GM21367 (cell line): ENCODE measurements around the gene MAGI1.
"Not testable (repeated sequence)": the region's sequence is repeated elsewhere in the genome, so short reads cannot be mapped to it uniquely, and the experiment has no call there.

ENCODE experiments used
- ATAC-seq: cut with Tn5 transposase; IDR thresholded peaks from one replicate; pipeline ENCODE4 v1.9.1; 2021; ENCODE audit not compliant: unreplicated experiment

Gene MAGI1

DNA sequence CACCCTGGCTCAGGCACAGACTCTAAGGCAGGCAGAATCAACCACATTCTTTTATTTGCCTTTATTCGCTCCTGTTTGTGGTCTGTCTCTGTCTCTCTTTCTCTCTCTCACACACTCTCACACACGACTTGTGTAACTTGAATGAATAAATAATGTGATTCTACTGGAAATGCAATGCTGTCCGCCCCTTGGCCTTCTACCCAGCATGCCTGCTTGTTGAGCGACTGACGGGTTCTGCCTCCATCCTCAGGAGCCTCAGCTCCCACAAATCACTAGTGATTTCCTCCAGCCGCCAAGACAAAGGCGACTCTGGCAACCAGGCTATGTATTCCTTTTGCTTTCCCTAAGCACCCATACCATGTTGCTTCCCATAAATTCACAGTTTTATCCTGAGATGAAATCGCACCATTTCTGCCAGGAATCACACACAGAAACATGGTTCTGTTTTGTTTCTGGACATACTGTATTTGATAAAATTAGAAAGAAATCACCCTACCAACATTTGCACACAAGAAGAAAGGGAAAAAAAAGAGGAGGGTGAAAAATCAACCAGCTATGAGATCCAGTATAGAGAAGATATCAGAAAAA, 460.8 kb downstream of the MAGI1 start:
- ATAC-seq: no peak

DNA sequence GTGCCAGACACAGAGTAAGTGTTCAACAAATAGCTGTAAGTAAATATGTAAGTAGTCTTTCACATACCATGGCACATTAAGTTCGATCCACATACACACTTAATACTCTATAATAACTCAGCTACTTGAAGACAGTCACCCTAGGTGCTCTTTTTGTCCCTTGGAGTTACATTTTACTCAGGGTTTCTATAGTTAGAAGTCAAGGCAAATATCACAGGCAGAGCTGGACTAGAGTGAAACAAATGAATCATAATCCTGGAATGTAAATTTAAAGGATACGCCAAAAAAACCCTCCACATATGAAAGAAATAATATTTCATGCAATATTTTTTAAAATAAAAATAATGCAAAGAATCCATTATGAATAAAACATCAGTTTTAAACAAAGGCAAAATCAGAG, 461.8 kb downstream of the MAGI1 start:
- no peak for ATAC-seq

DNA sequence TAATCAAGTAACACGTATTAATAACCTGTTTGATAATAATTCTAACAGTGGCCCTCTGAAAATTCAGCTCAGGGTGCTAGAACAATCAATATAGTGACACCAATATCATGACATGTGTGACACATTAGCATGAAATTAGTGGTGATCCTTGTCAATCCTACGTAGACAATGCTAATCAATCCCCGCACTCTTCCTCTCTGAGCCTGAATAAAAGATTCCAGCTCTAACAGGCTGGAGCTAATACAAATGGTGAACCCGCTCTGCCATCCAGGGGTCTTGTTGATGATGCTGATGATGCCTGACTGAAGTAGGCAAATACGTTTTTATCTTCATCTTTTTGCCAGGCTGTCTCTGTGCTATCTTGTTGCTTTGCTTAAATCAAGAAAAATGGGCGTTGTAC, 462.5 kb downstream of the MAGI1 start:
- ATAC-seq: no peak

DNA sequence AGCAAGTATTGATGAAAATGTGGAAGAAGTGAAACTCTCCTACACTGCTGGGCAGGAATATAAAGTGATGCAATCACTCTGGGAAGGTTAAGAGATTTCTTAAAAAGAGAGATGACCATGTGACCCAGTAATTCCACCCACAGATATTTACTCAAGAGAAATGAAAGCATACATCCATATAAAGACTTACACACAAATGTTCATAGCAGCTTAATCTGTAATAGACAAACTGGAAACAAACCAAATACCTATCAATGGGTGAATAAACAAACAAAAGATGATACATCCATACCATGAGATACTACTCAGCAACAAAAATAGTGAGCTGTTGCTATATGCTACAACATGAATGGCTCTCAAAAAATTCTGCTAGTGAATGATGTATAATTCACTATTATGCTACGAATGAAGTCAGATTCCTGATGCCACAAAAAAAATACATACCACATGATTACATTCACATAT, 463.3 kb downstream of the MAGI1 start:
- no peak for ATAC-seq

DNA sequence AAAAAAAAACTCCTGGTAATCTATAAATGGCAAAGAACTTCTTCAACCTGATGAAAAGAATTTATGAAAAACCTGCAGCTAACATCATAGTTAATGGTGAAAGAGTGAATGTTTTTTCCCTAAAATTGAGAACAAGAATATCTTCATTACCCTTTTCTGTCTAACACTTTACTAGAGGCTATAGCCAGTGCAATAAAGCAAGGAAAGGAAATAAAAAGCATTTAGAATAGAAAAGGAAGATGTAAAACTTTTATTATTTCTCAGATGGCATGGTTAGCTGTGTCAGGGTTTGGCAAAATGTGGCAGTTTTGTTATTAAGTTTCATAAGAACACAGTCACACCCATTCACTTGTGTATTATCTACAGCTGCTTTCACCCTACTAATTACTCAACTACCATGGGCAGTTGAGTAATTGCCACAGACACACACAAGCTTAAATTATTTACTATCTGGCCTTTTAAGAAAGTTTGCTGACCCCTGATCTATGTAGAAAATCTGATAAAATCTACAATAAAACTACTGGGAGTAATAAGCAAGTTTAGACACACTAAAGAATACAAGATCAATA, 465.1 kb downstream of the MAGI1 start:
- no peak for ATAC-seq

DNA sequence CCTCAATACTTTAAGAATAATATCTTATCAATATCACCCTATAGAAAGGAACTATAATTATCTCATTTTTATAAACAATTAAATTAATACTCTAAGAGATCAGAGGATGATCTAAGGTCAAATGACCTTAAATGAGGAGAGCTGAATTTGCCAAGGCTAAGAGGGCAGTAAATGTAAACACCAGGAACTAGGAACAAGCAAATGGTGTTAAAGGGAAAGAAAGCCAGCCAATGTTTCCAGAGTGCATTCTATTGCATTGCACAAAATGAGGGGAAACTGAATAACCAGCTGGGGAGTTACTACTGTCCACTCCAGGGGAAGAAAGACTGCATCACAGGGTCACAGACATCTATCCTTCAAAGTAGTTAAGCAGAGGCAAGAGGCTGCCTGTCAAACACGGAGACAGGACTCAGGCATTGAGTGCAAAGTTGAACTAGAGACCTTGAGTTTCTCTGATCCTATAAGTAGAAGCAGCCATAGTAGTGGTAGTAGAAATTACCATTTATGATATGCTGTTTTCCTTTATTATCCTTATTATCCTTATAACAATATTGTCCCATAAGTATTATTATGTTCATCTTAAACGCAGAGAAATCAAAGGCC, 466.4 kb downstream of the MAGI1 start:
- no peak for ATAC-seq

DNA sequence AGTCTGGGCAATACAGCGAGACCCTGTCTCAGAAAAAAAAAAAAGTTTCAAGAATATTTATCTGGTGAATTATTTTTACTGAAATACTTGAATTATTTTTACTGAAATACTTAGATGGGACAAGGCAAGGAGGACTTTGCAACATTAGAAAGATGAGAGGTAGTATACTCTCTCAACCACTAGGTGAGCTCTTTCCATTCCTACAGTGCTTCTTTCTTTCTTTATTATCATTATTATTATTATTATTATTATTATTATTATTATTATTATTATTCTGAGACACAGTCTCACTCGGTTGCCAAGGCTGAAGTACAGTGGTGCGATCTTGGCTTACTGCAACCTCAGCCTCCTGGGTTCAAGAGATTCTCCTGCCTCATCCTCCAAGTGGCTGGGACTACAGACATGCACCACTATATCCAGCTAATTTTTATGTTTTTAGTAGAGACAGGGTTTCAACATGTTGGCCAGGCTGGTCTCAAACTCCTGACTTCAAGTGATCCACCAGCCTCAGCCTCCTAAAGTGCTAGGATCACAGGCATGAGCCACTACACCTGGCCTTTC, 468.8 kb downstream of the MAGI1 start:
- no peak for ATAC-seq

DNA sequence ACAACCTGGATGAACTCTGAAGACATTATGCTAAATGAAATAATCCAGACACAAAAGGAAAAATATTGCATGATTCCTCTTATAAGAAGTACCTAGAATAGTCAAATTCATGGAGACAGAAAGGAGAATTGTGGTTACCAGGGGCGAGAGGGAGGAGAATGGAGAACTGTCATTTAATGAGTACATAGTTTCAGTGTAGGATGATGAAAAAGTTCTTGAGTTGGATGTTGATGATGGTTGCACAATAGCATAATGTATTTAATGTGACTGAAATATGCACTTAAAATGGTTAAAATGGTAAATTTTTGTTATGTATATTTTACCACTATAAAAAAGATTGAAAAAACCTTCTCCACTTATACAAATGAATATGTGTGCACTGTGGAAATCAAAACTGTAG, 469.6 kb downstream of the MAGI1 start:
- ATAC-seq: no peak

DNA sequence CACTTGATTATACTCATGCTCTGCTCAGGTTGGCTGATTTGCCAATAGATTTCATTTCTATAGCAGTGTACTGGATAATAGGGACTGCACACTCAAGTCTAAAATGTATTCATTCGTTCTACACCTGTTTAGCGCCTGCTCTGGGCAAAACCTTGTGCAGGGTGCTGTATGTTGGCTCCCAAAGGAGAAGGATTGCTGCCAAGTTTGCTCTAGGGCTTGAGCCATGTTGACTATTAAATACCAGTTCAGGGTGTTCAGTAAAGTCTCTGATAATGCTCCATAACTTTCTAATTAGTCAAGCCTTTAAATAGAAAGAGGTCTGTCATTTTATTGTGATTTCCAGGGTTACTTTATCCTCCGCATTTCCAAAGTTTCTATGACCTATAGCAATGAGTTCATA, 470.2 kb downstream of the MAGI1 start:
- no peak for ATAC-seq

DNA sequence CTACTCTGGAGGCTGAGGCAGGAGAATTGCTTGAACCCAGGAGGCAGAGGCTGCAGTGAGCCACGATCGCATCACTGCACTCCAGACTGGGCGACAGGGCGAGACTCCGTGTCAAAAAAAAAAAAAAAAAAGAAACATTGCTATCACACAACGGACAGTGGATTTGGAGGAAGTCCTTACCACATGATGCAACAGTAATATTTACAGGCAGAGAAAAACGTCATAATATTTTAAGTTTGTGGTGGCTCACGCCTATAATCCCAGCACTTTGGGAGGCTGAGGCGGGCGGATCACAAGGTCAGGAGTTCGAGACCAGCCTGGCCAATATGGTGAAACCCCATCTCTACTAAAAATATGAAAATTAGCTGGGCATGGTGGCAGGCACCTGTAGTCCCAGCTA, 473.0 kb downstream of the MAGI1 start:
- not testable (repeated sequence) for ATAC-seq

DNA sequence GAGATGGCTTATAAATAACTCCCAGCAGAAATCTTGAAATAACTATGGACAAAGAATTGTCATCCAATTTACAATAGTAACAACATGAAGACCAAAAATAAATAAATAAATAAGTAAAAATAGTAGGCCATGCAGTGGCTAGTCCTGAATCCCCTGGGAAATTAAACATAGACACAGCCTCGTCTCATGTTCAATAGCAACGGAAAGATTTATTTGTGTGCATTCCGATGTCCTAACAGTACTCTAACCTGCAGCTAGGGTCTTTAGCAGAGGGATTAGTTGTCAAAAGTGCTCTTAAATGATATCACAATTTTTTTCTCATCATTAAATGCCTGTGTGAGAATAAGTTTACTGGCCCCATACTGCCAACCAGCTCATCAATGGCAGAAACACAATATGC, 474.2 kb downstream of the MAGI1 start:
- ATAC-seq: no peak

DNA sequence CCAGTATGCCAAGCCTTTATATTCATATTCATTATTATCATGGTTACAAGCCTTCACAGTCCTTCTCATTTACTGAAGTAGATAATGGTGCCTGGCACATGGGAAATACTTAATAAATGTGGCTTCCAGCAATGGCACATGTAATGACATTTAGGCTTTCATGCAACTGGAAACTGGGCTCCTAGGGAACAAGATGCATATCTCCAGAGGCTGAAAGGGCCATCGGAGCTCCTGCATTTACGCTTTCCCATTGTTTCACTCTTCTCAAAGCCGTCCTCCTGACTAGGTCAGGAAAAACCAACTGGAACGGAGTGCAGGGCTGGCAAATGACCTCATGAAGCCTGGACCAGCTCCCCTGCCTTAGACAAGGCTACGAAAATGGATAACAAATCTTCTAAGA, 474.9 kb downstream of the MAGI1 start:
- no peak for ATAC-seq

DNA sequence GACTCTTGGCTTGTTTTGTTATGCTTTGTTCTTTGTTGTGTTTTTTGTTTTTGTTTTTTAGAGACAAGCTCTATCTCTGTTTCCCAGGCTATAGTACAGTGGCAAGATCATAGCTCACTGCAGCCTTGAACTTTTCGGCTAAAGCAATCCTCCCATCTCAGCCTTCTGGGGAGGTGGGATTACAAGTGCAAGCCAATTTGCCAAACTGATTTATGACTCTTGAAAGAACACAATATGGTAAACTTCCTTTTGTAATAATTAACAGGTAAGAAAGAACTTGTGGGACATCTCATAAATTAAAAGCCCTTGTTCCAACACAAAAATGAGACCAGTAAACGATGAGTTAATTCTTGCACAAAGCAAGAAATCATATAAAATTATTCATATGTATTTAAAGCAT, 476.3 kb downstream of the MAGI1 start:
- ATAC-seq: no peak

DNA sequence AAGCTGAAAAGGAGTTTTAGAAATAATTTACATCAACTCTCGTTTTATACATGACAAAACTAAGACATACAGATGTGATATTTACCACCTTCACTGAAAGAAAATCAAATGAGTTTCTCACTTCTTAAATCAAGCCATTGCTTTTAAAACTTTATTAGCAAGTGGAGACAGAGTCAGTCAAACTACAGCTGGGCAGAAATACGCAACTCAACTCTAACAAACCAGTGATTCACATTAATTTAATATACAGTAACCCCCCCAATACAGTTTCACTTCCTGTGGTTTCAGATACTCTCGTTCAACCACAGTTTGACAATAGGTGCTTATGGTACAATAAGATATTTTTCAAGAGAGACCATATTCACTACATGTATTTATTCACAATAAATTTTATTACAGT, 477.1 kb downstream of the MAGI1 start:
- no peak for ATAC-seq

DNA sequence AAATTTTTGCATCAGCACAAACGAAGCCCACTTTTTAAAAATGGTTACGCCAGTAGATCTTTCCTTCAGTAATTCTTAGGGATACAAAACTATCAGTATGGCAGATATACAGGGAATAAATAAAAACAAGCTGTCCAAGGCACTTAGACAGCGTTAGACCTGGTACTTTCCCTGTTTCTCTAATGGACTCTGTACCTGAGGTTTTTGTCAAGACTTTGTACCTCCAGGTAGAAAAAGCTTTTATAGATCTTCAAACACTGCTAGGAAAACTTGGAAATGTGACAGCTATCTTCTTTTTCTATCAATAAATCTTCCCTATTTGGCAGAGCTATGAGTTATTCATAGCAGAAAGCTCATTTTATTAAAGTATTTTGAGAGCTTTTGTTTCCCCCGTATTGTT, 477.8 kb downstream of the MAGI1 start:
- ATAC-seq: no peak

DNA sequence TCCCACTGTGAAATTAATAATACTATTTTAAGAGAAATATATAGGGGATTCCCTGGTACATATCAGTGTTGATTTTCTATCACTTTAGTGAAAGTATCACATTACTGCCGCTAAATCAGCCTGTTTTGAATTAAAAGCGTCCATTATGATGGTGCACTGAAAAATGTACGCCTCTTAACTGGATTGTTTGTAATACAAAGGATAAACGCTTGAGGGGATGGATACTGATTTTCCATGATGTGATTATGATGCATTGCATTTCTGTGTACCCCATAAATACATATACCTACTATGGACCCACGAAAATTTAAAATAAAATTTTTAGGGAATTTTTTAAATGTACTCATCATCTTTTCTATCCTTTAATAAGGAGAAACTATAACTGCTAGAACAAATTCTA, 478.6 kb downstream of the MAGI1 start:
- ATAC-seq: no peak

DNA sequence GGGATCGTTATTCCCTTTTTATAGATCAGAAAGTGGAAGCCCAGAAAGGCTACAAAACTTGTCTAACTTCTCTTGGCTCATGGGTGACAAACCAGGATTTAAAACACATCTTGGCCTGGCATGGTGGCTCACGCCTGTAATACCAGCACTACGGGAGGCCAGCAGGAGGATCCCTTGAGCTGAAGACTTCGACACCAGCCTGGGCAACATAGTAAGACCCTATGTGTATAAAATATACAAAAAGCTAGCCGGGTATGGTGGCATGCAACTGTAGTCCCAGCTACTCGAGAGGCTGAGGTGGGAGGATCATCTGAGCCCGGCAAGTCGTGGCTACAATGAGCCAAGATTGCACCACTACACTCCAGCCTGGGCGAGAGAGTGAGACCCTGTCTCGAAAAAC, 479.1 kb downstream of the MAGI1 start:
- no peak for ATAC-seq

DNA sequence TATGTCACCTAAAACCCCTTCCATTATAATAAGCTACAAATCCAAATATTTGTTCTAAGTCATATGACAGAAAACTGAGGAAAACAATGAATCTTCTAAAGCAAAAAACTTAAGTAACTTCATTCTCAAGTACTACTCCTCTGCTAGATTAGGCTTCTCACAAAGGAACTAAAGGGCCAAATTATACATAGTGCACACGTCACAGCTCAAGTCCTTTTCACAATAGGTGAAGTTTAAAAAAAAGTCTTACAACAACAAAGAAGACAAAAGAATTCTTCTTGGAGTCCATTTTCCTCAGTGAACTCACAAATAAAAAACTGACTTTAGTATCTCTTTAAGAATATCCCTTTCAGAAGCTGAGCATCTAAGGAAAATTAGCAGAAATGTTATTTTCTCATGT, 479.9 kb downstream of the MAGI1 start:
- no peak for ATAC-seq

DNA sequence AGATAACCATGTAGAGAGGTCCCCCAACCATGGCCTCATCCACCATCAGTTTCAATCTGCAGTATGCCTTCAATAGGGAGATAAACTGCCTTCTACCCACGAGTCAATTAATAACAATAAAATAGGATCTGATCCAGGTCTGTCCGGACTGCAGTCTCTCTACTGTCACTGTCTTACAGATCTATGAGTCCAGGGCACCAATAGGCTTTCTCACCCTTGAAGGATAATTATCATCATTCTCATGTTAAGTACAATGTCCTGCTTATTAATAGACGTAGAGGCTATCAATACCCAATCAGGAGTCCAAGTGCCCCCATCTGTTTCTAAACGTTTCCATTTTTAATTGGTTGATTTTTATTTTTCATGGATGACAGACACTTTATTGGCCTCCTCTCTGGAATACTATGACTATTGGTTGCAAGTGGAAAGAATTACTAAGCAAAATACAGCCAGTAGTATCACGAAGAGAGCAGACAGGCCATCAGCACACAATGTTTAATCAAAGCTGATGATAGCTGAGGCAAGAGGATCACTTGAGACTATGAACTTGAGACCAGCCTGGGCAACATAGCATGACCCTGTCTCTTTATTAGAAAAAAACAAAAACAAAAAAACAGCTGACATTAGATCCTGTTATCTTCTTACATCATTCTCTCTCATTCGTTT, 480.7 kb downstream of the MAGI1 start:
- ATAC-seq: no peak

DNA sequence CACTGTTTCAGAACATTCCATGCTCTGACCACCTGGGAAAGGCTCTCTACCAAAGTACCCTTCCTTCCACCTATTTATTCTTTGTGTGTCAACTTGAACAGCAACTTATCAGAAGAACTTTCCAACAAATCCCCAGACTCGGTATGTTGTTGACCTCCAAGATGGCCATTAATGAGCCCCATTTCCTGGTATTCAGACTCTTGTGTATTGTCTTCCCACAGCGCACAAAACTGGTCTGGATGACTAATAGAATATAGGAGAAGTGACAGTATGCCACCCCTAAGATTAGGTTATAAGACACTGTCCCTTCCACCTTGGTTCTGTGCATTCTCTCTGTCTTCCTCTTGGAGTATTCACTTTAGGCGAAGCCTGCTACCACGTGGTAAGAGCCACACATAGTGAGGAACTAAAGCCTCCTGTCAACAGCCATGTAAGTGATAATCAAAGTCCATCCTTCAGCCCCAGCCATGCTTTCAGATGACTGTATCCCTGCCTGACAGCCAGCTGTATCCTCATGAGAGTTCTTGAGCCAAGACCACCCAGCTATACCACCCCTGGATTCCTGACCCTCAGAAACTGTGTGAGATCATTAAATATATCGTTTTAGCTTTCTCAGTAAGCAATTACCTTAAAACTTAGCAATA, 481.7 kb downstream of the MAGI1 start:
- ATAC-seq: no peak

DNA sequence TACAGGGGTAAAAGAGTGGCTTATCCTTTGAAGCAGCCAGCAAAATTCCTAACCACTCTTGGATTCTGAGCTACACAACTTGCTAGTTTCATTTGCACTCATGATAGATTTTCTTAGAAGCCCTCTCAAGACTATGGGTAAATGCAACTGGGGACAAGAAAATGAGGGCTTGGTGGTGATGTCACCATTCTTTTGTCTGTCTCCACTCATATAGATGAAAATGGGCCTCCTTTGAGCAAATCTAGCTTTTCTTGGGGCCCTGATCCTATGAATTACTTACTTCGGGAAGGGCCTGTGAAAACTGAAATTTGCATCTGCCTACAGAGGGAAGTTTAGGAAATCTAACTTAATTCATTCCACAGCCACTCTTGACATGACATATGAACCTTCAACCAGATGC, 486.3 kb downstream of the MAGI1 start:
- no peak for ATAC-seq

DNA sequence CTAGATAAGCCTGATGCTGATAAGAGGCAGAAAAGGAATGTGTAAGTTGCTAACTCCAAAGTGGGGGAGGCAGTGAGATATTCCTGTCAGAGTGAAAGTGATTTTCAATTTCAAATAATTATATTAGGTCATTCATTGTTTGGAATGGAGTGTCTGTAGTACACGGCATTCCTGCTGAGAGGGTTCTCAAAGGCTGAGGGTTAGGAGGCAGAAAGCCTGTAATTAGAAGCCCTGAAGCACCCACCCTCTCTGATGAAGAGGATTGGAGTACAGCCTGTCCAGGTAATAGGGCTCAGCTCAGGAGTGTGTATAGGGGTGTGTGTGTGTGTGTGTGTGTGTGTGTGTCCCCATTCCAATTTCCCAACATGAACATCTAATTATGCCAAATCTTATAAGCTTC, 486.8 kb downstream of the MAGI1 start:
- no peak for ATAC-seq
